PFSK-1 (cell line): Measurements from ENCODE around the gene CLEC16A.

Experiments used
- POLR2AphosphoS5 ChIP-seq: IDR thresholded peaks from 2 replicates; pipeline ENCODE4 v1.6.1; 2012; ENCODE audit warnings: low read depth, mild to moderate bottlenecking, control low read depth, low read length, moderate library complexity
- SIN3A ChIP-seq: IDR thresholded peaks from 2 replicates; pipeline ENCODE4 v1.6.1; 2012; ENCODE audit warnings: mild to moderate bottlenecking, low read length, moderate library complexity, borderline replicate concordance; ENCODE audit not compliant: insufficient read depth
- TF ChIP-seq, protein P1 (sequence below), 2 experiments: IDR thresholded peaks; 2 replicates each; pipeline versions ENCODE4 v1.6.1 to v1.8.0; 2011 to 2012; ENCODE audit warnings: low read depth in 2 of 2, low read length in 2 of 2, control low read depth in 1 of 2, inconsistent platforms in 1 of 2, mild to moderate bottlenecking in 1 of 2, moderate library complexity in 1 of 2; ENCODE audit not compliant: insufficient read depth in 1 of 2

- no peak for TF ChIP-seq POLR2AphosphoS5
- TF ChIP-seq, protein P1, sequence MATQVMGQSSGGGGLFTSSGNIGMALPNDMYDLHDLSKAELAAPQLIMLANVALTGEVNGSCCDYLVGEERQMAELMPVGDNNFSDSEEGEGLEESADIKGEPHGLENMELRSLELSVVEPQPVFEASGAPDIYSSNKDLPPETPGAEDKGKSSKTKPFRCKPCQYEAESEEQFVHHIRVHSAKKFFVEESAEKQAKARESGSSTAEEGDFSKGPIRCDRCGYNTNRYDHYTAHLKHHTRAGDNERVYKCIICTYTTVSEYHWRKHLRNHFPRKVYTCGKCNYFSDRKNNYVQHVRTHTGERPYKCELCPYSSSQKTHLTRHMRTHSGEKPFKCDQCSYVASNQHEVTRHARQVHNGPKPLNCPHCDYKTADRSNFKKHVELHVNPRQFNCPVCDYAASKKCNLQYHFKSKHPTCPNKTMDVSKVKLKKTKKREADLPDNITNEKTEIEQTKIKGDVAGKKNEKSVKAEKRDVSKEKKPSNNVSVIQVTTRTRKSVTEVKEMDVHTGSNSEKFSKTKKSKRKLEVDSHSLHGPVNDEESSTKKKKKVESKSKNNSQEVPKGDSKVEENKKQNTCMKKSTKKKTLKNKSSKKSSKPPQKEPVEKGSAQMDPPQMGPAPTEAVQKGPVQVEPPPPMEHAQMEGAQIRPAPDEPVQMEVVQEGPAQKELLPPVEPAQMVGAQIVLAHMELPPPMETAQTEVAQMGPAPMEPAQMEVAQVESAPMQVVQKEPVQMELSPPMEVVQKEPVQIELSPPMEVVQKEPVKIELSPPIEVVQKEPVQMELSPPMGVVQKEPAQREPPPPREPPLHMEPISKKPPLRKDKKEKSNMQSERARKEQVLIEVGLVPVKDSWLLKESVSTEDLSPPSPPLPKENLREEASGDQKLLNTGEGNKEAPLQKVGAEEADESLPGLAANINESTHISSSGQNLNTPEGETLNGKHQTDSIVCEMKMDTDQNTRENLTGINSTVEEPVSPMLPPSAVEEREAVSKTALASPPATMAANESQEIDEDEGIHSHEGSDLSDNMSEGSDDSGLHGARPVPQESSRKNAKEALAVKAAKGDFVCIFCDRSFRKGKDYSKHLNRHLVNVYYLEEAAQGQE (IDR thresholded peaks at IDR 0.05; ENCODE audit: insufficient read depth in 1 of 2, low read depth in 2 of 2, low read length in 2 of 2): no peak
- TF ChIP-seq SIN3A: no peak
These were observed 93.9 kb downstream of the CLEC16A start for GRCh38 chr16:11038305-11038704.
